Mucosa of descending colon (tissue), 3 donors: ENCODE data around the gene LCAT. TPM values are rescaled to one million over a fixed set of nuclear protein-coding genes. Genes with fewer than 3 reads are reported as not detected.
"Not testable (repeated sequence)": the region's sequence is repeated elsewhere in the genome, so short reads cannot be mapped to it uniquely, and the experiment has no call there.

Experiments used
- ATAC-seq: fragments of 200-7000 bp; cut with Tn5 transposase; one replicate; pipeline ENCODE4 v1.9.1; 2020; ENCODE audit warnings: mild to moderate bottlenecking, moderate library complexity
- DNase-seq, 3 donors: peaks; one replicate each; pipeline ENCODE4 v3.0.0-alpha.2; 2020
- H3K36me3 ChIP-seq: fragments of 200-600 bp; one replicate; pipeline ENCODE4 v1.8.0; 2021; ENCODE audit warnings: low read depth, mild to moderate bottlenecking
- H3K4me1 ChIP-seq: fragments of 200-600 bp; one replicate; pipeline ENCODE4 v1.8.0; 2021; ENCODE audit warnings: low read depth, mild to moderate bottlenecking
- H3K4me3 ChIP-seq: fragments of 200-600 bp; one replicate; pipeline ENCODE4 v1.8.0; 2021; ENCODE audit warnings: mild to moderate bottlenecking
- H3K9me3 ChIP-seq: fragments of 200-600 bp; one replicate; pipeline ENCODE4 v1.8.0; 2021; ENCODE audit warnings: mild to moderate bottlenecking
- CTCF ChIP-seq: fragments of 200-600 bp; IDR thresholded peaks from one replicate; pipeline ENCODE4 v1.8.0; 2022; ENCODE audit warnings: antibody characterized with exemption, mild to moderate bottlenecking
- intact Hi-C, 2 donors: fragments of 100-400 bp; cut with DNase I in 1 of 2; cut with micrococcal nuclease in 1 of 2; formaldehyde crosslinking; loops; one replicate each; pipeline versions ENCODE4 v1.11.0 to v1.11.1; 2022; cut with DNase I, micrococcal nuclease
- total RNA-seq, 3 donors: library from RNA; stranded (reverse); fragmentation: NEBNext Ultra II Directional in 2 of 3; extraction: Animal tissue kit (Norgen Biotek cat#: 25700) in 2 of 3; gene quantifications; one replicate each; pipeline versions ENCODE4 v1.2.1 to v1.2.4, GENCODE V29; 2021 to 2023
- donor health status: DM: no; HTN: no; CAD: no; lungs with moderate emphysema.
- donor health status: DM: no; HTN: no; CAD: no.
- donor health status: DM: no; HTN: yes; CAD: no.

LCAT gene
- total RNA-seq, 3 donors from 2014 or later, result 2.2 to 20.3 (median 9.4) TPM

- Histone ChIP-seq H3K36me3 (no peaks in the 10 kb centered on the region), H3K4me3 (no peak overlapping the region), H3K4me1 (no peaks in the 10 kb centered on the region), H3K9me3 (no peaks in the 10 kb centered on the region)
- no peak for ATAC-seq
- intact Hi-C loops, result no loop called here
- TF ChIP-seq CTCF, result no peak
- no peak for DNase-seq
Observed at GRCh38 chr16:67977469-67978227, 33.7 kb upstream of the LCAT start.

- no peak for ATAC-seq
Observed at GRCh38 chr16:67977005-67977404, 33.1 kb upstream of the LCAT start.

DNA sequence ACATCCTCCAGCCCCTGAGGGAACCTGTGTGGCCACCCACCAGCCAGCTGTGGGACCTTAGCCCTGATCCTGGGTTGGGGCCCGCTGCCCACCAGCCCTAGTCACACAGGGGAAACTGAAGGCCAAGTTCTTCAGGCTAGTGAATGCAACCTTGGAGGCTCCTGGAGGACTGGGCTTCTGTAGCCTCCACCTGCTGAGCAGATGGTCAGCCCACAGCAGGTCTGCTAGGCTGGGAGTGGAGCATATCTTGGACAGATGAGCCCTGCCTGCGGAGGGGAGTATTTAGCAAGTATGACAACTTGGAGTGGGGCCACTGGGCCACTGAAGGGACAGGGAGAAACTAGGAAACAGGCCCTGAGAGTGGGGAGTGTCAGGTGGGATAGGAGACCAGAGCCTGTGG, 32.3 kb upstream of the LCAT start:
- Histone ChIP-seq H3K9me3 (no peaks in the 10 kb centered on the region), H3K36me3 (no peaks in the 10 kb centered on the region), H3K4me3 (no peak overlapping the region), H3K4me1 (no peaks in the 10 kb centered on the region)
- intact Hi-C loops, result no loop called here
- no peak for DNase-seq
- TF ChIP-seq CTCF, result no peak
- ATAC-seq, result no peak

More at GRCh38 chr16:67977005-67977404, 33.1 kb upstream of the LCAT start:
- H3K36me3 ChIP-seq, result no peaks in the 10 kb centered on the region
- DNase-seq, result no peak
- no peak for TF ChIP-seq CTCF
- no peak overlapping the region for H3K4me3 ChIP-seq
- no peaks in the 10 kb centered on the region for H3K4me1 ChIP-seq
- no peaks in the 10 kb centered on the region for H3K9me3 ChIP-seq
- intact Hi-C loops, result no loop called here

DNA sequence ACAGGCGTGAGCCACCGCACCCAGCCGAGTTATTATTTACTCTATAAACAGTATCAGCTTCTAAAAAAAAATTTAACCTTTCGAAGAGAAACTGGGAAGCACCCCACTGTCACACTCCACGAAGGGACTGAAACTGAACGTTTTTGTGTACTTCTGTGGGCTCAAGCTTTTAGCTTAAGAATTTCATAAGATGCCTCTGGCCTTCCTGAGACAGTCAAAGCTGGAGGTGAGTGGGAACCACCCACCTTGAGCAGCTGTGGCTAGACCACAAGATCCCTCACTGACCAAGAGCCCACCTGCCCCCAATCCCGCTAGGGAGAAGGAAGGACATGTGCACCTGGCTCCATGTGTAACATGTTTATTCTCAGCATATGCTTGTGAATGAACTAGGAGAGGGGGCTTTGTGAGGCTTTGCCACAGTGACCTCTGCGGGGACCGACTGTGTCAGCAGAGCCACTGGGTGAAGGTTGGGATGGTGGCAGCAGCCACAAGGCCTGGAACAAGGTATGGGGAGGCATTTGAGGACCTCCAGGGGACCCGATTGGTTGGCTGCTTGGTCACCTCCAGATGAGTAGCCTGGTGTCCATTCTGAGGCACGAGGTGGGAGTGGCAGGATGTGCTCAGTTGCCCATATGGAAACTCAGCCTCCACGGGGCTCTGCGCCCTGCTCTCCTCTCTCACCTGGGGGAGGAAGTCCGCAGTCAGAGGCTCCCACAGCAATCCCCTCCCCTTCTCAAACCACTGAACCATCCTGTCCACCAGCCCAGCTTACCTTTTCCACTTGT, 31.6 kb upstream of the LCAT start:
- peak; percentile 23 for ATAC-seq
- Histone ChIP-seq H3K36me3 (no peaks in the 10 kb centered on the region), H3K4me3 (no peak overlapping the region), H3K9me3 (no peaks in the 10 kb centered on the region), H3K4me1 (no peaks in the 10 kb centered on the region)
- no peak for TF ChIP-seq CTCF
- DNase-seq, result no peak
- intact Hi-C loops, result no loop called here

GRCh38 chr16:67972285-67972684, 28.4 kb upstream of the LCAT start:
- H3K36me3 ChIP-seq, H3K9me3 ChIP-seq, ATAC-seq, DNase-seq, H3K4me3 ChIP-seq, H3K4me1 ChIP-seq, intact Hi-C loops: not testable (repeated sequence)

- ATAC-seq (no peak), DNase-seq (no peak)
- H3K4me1 ChIP-seq, result peaks cover 12% of the 10 kb centered on the region
- H3K4me3 ChIP-seq, result no peak overlapping the region
- H3K36me3 ChIP-seq, result no peaks in the 10 kb centered on the region
- no peak for TF ChIP-seq CTCF
- H3K9me3 ChIP-seq, result no peaks in the 10 kb centered on the region
- intact Hi-C loops, result no loop called here
Observed at GRCh38 chr16:67971111-67971510, 27.2 kb upstream of the LCAT start.
